Measurements from ENCODE around the gene MS4A8.
"Not testable (repeated sequence)": the region's sequence is repeated elsewhere in the genome, so short reads cannot be mapped to it uniquely, and the experiment has no call there.

The MS4A8 gene, protein sequence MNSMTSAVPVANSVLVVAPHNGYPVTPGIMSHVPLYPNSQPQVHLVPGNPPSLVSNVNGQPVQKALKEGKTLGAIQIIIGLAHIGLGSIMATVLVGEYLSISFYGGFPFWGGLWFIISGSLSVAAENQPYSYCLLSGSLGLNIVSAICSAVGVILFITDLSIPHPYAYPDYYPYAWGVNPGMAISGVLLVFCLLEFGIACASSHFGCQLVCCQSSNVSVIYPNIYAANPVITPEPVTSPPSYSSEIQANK

DNA sequence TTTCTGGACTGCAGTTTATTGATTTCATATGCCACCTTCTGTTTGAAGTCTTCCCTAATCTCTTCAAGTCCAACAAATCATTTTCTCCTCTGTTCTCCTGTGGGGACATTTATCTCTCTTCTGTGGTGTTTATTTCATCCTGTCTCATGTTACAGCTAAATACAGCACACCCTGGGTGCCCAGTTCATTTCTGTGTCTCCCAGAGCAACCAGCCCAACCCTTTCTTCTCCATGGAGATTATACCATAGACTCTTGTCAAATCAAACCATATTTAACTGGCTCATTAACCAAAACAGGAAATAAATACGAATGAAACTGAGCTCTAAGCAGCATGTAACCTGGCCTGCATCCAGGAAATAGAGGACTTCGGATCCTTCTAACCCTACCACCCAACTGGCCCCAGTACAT, at the start of gene MS4A8:
Gene MS4A8, plus strand, starts transcription at position 329 of the 408 bp plus-strand sequence. CDS start 1,249 bp downstream, outside the sequence.
- no peak for DNase-seq

DNA sequence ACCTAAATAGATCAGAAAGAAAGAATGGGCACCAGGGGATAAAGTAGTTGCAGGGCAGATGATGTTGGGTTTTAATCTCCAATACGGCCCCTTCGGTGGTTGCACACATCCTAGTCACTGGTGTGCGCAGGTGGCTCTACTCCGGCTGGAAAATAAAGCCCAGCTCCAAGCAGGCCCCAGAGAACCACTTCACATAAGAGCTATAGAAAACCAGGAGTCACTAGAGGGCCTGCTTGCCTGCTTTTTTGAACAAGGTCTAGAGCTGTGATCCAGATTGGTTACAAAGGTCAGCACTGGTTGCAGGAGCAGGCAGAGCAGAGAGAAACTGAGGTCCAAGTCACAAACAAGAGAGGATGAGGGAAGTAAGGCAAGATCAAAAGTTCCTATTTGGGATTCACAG, 41.5 kb upstream of the MS4A8 start:
- DNase-seq: no peak

DNA sequence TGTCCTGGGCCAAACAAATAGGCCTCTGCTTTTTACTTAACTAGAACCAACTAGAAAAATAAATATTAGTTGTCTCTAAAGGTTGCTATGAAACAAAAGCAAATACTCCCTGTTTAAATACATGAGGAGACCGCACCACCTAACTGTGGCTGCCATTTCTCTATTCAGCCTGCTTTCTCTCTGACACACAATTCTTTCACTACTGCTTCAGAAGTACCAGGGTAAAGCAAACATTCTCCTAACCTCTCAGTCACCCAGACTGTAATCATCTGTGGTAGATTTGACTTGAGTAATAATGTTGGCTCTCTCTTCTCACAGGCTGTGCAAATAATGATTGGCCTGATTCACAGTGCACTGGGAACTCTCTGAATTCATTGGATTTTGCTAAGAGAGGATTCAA, 41.0 kb upstream of the MS4A8 start:
- DNase-seq: no peak

DNA sequence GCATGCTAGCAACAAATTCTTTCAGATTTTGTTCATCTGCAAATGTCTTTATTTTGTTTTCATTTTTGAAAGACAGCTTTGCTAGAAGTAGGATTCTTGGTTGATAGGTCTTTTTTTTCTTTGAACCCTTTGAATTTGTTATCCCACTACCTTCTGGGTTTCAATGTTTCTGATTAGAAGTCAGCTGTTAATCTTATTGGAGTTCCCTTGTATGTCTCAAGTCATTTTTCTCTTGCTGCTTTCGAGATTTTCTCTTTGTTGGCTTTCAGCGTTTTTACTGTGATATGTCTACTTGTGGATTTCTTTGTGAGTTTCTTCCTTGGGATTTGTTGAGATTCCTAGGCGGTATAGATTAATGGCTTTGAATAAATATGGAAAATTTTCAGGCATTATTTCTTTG, 27.2 kb upstream of the MS4A8 start:
- no peak for DNase-seq

DNA sequence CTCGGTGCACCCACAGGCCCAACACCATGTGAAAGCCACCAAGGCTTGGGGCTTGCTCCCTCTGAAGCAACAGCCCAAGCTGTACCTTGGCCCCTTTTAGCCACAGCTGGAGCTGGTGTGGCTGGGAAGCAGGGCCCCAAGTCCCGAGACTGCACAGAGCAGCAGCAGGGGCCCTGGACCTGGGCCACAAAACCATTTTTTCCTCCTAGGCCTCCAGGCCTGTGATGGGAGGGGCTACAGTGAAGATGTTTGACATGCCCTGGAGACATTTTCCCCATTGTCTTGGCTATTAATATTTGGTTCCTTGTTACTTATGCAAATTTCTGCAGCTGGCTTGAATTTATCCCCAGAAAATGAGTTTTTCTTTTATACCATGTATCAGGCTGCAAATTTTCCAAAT, 21.2 kb upstream of the MS4A8 start:
- DNase-seq: not testable (repeated sequence)

DNA sequence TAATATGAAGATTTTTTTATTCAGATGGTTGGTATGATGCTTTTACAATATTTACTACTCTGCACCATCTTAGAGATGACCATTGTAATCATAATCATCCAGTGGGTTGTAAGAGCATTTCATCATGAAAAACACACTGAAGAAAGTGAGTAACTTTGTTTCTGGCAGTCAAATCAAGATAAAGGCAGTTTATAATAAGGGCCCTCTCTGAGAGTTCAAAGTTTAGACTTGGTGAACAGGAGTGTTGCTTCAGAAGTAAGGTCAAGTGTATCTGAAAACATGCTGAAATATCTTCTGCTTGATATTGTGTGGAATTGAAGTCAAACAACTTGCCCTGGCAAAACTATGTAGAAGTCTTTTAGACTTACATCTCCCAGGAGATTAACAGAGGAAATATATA, 19.5 kb upstream of the MS4A8 start:
- DNase-seq: no peak

DNA sequence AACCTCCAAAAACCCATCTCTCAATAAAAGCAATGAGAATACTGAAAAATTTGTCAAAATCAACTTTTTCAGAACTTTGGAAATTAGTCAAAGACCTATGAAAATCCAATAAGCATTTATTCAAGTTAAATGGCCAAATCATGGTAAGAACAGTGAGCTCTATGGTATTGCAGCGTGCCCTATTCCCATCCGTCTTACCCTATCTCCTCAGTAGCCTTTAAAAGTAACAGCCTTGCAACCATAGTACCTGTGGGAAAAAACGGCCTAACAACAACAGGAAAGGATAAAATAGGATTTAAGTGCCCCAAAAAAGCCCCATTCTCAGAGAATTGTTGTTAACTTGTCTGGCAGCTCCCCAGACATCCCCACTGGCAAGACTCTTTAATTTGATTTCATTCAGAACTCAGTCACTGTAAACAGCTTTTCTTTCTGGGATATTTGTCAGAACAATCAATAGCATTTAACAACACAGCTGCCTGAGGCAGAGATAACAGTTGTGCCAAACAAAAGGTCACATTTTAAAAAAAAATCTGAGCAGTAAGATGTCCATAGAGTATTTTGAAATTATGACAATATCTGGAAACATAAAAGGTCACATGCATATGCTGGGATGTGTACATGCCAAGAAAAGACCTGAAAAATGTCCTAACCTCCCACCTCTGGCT, 18.8 kb upstream of the MS4A8 start:
- no peak for DNase-seq

DNA sequence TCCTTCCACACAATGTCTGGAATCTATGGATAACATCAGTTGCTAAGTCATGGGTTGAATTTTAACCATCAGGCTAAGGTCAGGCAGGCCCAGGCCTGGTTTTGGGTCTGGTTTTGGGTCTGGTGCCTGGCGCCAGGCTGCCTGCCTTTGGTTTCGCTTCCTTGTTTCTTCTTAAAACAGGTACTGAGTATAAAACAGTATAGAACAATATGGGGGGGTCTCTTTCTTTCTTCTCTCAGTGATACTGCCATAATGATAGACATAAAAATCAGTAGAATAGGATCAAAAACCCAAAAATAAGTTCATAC, 14.9 kb upstream of the MS4A8 start:
- DNase-seq: not testable (repeated sequence)

DNA sequence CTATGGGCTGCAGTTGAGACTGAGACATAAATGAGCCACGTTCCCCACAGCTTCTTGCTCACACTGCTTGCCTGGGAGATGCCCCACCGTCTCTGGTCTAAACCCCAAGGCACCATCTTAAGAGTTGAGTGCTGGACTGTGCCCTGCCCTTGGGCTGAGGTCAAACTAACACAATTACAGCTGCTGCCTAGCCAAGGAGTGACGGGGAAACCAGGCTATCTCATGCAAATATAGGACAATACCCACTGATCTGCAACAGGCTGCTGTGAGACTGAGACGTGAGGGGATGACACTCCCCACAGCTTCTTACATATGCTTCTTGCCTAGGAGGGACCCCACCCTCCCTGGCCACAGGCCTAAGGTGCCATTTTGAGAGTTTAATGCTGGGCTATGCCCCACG, 7.8 kb upstream of the MS4A8 start:
- DNase-seq: no peak

DNA sequence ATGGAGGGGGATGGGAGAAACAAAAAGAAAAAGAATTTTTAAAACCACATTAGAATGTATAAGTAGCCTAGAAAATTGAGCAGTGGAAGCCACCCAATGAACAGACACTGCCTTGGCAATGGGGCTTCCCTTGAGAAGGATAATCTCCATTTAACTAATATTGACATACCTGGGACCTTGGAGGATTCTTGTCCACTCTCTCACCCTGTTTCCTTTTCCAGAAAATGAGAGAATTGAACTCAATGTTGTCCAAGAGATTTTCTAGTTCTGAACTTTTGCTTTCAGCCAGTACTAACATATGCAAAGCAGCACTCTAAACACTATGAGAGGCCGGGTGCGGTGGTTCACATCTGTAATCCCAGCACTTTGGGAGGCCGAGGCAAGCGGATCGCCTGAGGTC, 524 bp downstream of the MS4A8 start:
- no peak for DNase-seq

DNA sequence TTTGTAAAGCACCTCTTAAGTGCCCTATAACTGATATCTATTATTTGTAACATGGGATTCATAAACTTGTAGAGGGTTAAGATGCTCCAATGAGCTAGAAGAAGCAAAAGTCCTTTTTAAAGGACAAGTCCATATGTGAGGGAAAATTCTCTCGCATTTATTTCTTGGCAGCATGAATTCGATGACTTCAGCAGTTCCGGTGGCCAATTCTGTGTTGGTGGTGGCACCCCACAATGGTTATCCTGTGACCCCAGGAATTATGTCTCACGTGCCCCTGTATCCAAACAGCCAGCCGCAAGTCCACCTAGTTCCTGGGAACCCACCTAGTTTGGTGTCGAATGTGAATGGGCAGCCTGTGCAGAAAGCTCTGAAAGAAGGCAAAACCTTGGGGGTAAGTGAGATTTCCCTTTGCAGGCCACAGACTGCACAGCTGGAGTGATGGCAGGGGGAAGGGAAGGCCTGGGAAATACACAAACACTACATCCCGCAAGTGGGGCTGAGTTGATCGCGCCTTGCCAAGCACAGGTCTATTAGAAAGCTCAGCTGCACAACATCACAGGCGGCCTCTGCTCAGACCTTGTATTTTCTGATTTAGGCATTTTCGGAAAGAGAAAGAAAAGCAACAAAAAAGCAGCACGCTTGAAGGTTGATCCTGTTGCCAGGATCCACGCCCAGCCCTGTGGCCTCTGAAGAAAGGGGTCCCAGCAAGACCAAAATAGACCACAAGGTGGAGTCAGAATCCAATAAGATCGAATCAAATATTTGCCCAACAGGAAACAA, 1.5 kb downstream of the MS4A8 start:
- no peak for DNase-seq

DNA sequence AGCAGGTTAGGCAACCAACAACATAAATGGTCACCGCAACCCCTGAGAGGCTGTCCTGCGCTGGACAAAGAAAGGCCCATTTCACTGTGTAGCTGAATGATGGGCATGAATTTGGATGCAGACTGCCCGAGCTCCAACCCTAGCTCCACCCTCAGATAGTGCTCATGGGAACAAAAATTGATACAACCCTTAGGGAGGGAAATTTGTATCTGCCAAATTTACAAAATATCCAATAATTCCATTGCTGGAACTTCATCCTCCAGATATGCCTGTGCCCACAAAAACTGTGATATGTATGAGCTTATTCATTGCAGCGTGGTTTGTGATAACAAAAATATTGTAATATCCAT, 2.0 kb downstream of the MS4A8 start:
- no peak for DNase-seq

DNA sequence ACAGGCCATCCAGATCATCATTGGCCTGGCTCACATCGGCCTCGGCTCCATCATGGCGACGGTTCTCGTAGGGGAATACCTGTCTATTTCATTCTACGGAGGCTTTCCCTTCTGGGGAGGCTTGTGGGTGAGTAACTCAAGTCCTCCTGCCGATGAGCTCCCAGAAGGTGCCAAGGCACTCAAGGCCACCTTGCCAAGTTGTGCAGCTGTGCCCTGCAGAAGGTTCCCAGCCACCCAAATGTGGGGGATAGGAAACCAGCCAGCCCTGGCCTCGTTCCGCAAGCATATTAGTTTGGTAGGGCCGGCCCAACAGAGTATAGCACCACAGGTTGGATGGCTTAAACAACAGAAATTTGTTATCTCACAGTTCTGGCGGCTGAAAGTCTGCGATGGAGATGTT, 4.0 kb downstream of the MS4A8 start:
- DNase-seq: no peak

DNA sequence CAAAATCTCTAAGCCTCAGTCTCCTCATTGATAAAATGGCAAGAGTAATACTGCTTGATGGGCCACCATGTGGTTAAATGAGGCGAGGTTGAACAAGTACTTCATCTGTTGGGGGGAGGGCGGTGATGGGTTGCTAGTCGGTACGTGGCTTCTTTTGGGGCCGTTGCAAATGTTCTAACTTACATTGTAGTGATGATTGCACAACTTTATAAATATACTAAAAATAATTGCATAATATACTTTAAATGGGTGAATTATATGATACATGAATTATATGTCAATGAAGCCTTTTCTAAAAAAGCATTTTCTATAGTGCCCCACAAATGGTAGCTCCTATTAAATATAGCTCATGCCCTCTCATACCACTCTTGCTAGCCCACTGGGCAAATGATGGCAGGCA, 6.5 kb downstream of the MS4A8 start:
- DNase-seq: no peak

DNA sequence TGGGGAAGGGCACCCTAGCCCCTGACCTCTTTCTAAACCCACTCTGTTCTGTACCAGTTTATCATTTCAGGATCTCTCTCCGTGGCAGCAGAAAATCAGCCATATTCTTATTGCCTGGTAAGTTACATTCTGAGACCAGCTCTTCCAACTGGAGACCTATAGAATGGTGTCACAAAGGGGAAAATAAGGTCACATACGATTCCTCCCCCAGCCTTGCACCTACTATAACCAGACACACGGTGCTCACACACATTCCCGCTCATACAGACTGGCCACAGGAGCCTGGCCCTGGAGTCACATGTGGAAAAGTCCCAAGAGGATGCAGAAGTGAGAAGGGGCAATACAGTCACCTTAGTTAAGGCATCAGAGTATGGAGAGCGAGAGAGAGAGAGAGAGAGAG, 7.5 kb downstream of the MS4A8 start:
- no peak for DNase-seq

DNA sequence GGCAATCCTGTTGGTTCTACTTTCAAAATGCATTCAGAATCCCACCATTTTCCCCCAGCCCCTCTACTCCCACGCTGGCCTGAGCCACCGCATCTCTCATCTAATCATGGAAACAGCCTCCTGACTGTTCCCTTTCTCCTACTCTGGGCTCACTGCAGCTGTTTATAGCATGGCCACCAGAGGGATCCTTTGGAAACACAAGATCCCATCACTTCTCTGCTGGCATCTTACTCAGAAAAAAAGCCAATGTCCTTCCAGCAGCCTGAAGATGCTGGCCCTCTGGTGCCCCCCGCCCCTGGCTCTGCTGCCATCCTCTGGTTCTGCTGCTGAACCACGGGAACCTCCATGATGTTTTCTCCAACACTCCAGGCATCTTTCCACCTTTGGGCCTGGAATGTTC, 11.1 kb downstream of the MS4A8 start:
- no peak for DNase-seq

DNA sequence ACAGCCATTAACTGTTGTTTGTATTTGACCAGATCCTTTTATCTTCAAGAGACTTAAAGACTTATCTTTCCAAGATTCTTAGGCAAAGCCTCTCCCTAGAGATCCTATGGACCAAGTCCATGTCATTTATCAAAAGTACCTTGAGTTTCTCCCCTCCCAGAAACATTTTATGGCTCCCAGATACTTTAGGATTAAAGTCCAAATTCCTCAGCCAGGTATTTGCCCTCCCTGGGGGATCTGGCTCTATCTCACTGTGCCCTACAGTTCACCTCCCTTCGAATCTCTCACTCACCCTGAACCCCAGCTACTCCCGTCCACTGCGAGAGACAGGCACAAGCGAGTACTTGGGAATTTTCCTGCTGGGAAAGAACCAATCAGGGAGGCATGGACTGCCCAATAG, 11.9 kb downstream of the MS4A8 start:
- DNase-seq: no peak

DNA sequence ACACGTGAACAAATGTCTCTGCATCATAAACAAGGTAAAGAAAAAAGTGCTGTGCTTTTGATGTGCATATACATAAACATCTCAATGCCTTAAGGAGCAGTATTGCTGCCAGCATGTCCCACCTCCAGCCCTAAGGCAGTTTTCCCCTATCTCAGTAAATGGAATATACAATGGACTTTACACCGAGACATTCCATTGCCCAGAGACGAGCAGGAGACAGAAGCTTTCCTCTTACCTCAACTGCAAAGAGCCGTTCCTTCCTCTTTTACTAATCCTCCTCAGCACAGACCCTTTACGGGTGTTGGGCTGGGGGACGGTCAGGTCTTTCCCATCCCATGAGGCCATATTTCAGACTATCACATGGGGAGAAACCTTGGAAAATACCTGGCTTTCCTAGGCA, 14.0 kb downstream of the MS4A8 start:
- not testable (repeated sequence) for DNase-seq

DNA sequence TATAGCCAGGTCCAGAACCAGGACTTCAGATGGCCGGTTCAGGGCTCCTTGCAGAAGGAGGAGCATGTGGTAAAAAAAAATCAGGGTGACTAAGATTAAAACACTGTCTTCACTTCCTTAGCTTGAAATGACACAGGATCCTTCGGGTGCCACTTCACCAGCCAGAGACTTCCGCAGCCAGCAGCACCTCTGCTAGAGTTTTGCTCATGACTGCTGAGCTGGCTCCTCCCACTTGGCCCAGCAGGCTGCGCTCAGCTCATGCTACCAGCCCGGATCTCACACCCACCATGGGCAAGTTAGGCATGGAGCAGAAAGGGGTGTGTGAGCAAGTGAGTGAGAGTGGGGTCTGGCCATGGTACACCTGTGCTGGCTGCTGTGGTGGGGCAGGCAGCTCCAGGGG, 18.5 kb downstream of the MS4A8 start:
- DNase-seq: no peak

DNA sequence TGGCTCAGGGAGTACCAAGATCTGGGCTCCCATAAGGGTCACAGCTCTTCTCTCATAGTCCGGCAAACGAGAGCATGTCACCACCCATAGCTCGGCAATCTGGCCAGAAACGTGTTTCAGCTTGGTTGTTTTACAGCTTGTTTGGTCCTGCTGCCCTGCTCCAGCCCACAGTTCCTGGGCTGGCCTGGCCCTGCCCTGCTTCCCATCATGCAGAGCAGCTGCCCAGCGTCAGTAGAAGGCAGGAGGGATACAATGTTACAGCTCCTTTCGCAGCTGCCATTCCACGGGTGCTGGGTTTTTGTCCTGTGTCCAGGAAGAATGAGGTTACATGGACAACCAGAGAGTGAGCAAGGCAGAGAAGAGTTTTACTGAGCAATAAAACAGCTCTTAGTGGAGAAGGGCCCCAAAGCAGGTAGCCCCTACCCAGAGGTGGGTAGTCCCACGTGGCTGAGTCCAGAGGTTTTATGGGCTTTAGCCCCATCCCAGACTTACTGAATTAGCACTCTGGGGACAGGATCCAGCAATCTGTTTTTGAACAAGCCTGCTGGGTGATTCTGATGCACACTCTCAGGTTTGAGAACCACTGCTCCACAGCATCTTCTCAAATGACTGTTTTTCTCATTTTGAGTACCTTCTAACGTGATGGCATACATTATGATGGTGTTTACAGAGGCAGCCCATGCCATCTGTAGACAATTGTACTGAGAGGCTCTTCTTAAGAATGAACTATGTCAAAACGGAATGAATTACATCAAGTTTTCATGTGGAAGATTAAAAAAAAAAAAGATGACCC, 19.3 kb downstream of the MS4A8 start:
- DNase-seq: no peak

DNA sequence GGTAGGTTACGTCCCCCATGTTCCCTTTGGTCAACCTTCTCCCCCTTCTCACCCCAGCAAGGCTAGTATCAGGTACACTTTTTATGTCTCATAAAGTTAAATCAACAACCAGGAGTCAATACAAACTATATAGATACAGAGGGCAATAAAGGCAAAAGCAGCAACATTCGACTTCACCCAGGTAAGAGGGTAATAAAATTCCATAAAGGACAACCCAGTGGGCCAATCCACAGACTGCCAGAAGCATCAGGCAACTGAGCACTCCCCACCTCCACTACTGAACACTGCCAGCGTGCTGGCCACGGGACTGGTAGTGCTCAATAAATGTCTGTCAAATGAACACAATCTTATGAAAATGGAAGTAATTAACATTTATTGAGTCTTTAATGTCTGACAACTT, 20.0 kb downstream of the MS4A8 start:
- no peak for DNase-seq

DNA sequence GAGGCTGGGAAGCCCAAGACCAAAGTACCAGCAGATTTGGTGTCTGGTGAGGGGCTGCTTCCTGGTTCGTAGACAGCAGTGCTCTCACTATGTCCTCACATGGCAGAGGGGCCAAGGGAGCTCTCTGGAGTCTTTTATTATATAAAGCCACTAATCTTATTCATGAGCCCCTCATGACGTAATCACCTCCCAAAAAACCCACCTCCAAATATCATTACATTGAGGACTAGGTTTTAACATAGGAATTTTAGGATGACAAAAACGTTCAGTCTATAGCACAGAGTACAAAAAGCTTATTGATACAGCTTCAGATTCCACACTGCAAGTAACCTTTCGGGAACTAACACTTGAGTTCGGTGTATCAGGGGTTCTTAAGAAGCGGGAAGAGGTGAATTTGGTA, 21.0 kb downstream of the MS4A8 start:
- no peak for DNase-seq

DNA sequence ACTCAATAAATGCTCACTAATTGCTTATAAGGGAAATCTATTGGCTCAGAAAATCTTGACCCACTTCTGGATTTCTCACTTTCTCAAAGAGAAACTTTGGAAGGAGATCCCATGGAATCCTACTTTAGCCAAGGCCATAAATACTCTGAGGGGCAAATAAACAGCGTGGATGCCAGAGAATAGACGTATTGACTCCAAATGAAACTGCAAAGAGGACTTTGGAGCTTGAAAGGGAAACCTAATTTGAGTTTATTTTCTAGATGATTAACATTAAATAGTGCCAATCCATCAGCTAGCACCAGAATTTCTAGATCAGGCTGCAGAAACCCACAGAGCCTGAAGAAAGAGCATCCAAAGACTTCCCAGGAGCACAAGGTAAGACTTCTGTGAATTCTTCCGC, 25.0 kb downstream of the MS4A8 start, which contains the start of gene MS4A18:
Gene MS4A18, plus strand, starts transcription at position 301 of the 400 bp plus-strand sequence.
- DNase-seq: no peak

DNA sequence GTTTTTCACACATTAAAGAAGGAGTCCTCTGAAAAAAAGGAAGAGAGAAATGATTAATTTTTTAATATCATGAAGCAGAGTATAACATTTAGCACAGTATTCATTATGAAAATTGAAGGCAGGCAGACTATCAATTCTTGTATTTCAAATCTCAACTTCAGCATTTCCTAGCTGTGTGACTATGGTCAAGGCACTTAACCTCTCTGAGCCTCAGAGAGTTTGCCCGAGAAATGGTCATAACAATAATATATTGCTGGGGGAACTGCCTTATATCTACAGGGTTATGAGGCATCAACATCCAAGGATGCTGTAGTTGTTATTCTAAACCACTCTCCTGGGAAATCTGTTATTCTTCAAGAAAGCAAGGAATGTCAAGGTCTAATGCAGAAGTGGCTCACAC, 26.2 kb downstream of the MS4A8 start:
- no peak for DNase-seq
